ENCODE data around the gene MMP15. TPM values are rescaled to one million over a fixed set of nuclear protein-coding genes. Genes with fewer than 3 reads are reported as not detected.

Gene MMP15
- total RNA-seq, 1 donor from 2014 or later, result 2.9 TPM

DNA sequence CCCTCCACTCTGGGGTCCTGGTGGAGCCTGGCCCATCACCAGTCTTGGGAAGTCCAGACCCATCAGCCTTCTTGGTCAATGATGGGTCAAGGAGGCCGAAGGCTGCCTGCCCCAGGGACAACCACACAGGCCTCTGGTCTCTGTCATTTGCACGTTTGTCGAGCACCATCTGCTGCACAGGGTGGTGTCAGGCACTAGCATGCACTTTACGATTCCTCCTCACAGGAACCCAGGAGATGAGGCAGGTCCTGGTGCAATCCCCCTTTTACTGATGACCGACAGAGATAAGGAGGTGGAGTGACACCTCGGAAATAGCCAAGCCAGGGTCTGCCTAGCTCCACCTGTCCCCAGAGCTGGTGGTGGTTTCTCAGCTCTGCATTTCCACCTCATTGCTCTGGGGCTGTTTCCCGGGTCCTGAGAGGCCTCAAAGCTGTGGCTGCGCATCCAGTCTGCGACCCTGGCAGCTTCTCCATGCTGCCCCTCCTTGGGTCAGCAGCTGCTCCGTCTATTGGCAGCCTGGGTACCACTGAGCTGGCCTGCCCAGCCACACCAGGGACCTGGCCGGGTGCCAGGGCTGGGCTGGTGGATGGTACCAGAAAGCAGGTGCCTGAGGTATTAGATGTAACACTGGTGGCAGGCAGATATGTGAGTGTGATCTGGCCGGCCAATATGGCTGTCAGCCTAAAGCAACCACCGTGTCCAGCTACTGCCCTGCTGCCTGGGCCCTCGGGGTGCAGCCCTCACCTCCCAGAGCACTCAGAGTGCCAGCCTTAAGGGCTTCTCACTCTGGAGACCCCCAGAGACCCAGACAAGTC, 10.0 kb downstream of the MMP15 start:
- TF ChIP-seq, protein P1, sequence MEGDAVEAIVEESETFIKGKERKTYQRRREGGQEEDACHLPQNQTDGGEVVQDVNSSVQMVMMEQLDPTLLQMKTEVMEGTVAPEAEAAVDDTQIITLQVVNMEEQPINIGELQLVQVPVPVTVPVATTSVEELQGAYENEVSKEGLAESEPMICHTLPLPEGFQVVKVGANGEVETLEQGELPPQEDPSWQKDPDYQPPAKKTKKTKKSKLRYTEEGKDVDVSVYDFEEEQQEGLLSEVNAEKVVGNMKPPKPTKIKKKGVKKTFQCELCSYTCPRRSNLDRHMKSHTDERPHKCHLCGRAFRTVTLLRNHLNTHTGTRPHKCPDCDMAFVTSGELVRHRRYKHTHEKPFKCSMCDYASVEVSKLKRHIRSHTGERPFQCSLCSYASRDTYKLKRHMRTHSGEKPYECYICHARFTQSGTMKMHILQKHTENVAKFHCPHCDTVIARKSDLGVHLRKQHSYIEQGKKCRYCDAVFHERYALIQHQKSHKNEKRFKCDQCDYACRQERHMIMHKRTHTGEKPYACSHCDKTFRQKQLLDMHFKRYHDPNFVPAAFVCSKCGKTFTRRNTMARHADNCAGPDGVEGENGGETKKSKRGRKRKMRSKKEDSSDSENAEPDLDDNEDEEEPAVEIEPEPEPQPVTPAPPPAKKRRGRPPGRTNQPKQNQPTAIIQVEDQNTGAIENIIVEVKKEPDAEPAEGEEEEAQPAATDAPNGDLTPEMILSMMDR (IDR thresholded peaks at IDR 0.05), result no peak
- intact Hi-C loops (cut with DNase I), result no loop called here
- peaks cover 8% of the 10 kb centered on the region for H3K4me1 ChIP-seq

DNA sequence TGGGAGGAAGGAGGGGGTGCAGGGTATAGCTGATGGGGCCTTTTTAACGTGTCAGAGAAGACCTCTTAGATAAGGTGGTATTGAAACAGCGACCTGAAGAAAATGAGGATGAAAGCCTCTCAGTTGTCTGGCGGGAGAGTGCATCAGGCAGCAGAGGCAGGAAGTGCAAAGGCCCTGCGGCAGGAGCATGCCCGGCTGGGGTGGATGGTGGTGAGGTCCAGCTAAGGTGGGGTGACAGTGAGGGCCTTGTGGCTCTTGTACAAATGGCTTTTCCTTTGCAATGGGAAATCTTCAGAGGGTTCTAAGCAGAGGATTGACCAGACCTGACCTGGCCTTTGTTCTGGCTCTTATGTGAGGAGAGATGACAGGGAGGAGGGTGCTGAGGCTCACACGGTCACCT, 11.4 kb downstream of the MMP15 start:
- Histone ChIP-seq H3K9me3 (no peaks in the 10 kb centered on the region), H3K4me3 (no peak overlapping the region), H3K4me1 (no peaks in the 10 kb centered on the region), H3K36me3 (no peaks in the 10 kb centered on the region), H3K27ac (no peak overlapping the region), H3K27me3 (no peaks in the 10 kb centered on the region)
- intact Hi-C loops (cut with DNase I), result no loop called here
- TF ChIP-seq POLR2A (IDR thresholded peaks at IDR 0.05) (no peak), POLR2AphosphoS5 (IDR thresholded peaks at IDR 0.05; ENCODE audit: insufficient read depth in 1 of 2, low read depth in 1 of 2) (no peak)
- TF ChIP-seq, protein P1 (IDR thresholded peaks at IDR 0.05), result no peak
- no peak for DNase-seq (ENCODE audit: extremely low spot score in 2 of 2)

More for the DNA sequence above, 10.0 kb downstream of the MMP15 start:
- Histone ChIP-seq H3K36me3 (no peaks in the 10 kb centered on the region), H3K27ac (no peak overlapping the region), H3K27me3 (no peaks in the 10 kb centered on the region), H3K9me3 (no peaks in the 10 kb centered on the region), H3K4me3 (no peak overlapping the region)
- no peak for DNase-seq (ENCODE audit: extremely low spot score in 2 of 2)

DNA sequence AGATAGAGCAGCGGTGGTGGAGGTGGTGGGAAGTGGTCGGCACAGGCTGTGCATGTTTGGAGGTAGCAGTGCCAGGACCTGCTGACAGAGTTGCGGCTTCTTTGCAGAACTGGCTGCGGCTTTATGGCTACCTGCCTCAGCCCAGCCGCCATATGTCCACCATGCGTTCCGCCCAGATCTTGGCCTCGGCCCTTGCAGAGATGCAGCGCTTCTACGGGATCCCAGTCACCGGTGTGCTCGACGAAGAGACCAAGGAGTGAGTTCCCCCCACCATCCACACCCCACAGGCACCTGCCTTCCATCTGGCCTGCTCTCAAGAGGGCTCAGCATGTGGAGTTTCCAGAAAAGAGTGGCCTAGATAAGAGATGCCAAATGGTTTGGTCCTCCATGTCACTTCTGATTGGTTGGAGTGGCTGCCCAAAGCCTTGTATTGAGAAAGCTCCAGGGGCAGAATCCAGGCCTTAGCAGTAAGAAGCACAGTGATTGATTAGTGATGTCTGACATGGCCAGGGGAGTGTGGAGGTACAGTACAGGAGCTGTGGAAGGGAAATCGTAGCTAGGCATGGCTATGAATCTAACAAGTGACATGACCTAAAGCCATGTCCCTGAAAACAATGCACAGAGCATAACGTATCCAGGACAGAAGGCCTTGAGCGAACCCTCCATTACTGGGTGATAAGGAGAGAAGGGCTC, 12.0 kb downstream of the MMP15 start:
- H3K4me3 ChIP-seq, result no peak overlapping the region
- H3K27me3 ChIP-seq, result no peaks in the 10 kb centered on the region
- no peak overlapping the region for H3K27ac ChIP-seq
- no peaks in the 10 kb centered on the region for H3K9me3 ChIP-seq
- intact Hi-C loops (cut with DNase I), result no loop called here
- DNase-seq (ENCODE audit: extremely low spot score in 2 of 2), result no peak
- H3K4me1 ChIP-seq, result no peaks in the 10 kb centered on the region
- no peaks in the 10 kb centered on the region for H3K36me3 ChIP-seq
- TF ChIP-seq POLR2AphosphoS5 (IDR thresholded peaks at IDR 0.05; ENCODE audit: insufficient read depth in 1 of 2, low read depth in 1 of 2) (no peak), POLR2A (IDR thresholded peaks at IDR 0.05) (no peak)
- TF ChIP-seq, protein P1 (IDR thresholded peaks at IDR 0.05), result no peak

DNA sequence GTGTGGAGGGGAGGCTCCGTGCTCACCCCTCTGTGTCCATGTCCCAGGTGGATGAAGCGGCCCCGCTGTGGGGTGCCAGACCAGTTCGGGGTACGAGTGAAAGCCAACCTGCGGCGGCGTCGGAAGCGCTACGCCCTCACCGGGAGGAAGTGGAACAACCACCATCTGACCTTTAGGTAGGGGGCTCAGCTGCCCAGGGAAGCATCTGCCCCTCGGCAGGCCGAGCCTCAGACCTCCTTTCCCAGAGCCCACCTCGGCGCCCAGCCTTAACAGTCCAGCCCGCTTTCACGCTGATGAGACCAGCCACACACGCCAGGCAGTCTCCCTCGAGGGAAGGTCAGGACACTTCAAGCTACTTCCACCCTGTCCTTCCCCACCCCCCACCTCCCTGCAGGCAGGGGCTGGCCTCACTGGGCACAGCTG, 12.7 kb downstream of the MMP15 start:
- Histone ChIP-seq H3K27ac (no peak overlapping the region), H3K4me3 (no peak overlapping the region), H3K4me1 (no peaks in the 10 kb centered on the region), H3K27me3 (no peaks in the 10 kb centered on the region), H3K9me3 (no peaks in the 10 kb centered on the region), H3K36me3 (no peaks in the 10 kb centered on the region)
- no peak for DNase-seq (ENCODE audit: extremely low spot score in 2 of 2)
- TF ChIP-seq POLR2AphosphoS5 (IDR thresholded peaks at IDR 0.05; ENCODE audit: insufficient read depth in 1 of 2, low read depth in 1 of 2) (no peak), POLR2A (IDR thresholded peaks at IDR 0.05) (no peak)
- TF ChIP-seq, protein P1 (IDR thresholded peaks at IDR 0.05), result no peak
- intact Hi-C loops (cut with DNase I), result no loop called here
